Tibial artery (tissue), 4 donors: Measurements from ENCODE around the gene KLHL18.
A peak's percentile ranks its signal among the peaks of the same experiment; 100 is the strongest.

Experiments
- DNase-seq, 2 donors: peaks; one replicate each; pipeline ENCODE4 v3.0.0-alpha.2; 2019
- H3K27ac ChIP-seq, 2 donors: fragments of 200-600 bp; sonication (generic) in 1 of 2; 1 replicate in 1 of 2; 2 replicates in 1 of 2; pipeline ENCODE4 v1.5.1; 2018 to 2019; ENCODE audit warnings: mild to moderate bottlenecking in 1 of 2
- H3K27me3 ChIP-seq, 2 donors: fragments of 200-600 bp; sonication (generic) in 1 of 2; one replicate each; pipeline versions ENCODE4 v1.5.1 to v1.6.0; 2016 to 2019
- H3K36me3 ChIP-seq, 3 donors: fragments of 200-600 bp; sonication (generic) in 2 of 3; one replicate each; pipeline ENCODE4 v1.5.1; 2016 to 2019; ENCODE audit warnings: mild to moderate bottlenecking in 2 of 3
- H3K4me1 ChIP-seq, 4 donors: fragments of 200-600 bp; sonication (generic) in 2 of 4; 1 replicate in 3 of 4; 2 replicates in 1 of 4; pipeline ENCODE4 v1.5.1; 2016 to 2019
- H3K4me3 ChIP-seq, 2 donors: fragments of 200-600 bp; sonication (generic) in 1 of 2; 1 replicate in 1 of 2; 2 replicates in 1 of 2; pipeline ENCODE4 v1.5.1; 2018 to 2019; ENCODE audit warnings: mild to moderate bottlenecking in 2 of 2
- H3K9me3 ChIP-seq, 3 donors: fragments of 200-600 bp; sonication (generic) in 1 of 3; one replicate each; pipeline ENCODE4 v1.5.1; 2016 to 2019
- intact Hi-C: fragments of 100-400 bp; cut with DNase I; formaldehyde crosslinking; loops from one replicate; pipeline ENCODE4 v1.15.0; 2023; ENCODE audit warnings: low total_unique reads
- TF ChIP-seq, protein P1 (sequence below), 2 experiments: fragments of 200-600 bp in 1 of 2; fragments of 450-650 bp in 1 of 2; IDR thresholded peaks; one replicate each; pipeline ENCODE4 v1.5.1; 2017 to 2019; ENCODE audit warnings: antibody characterized with exemption in 2 of 2, mild to moderate bottlenecking in 1 of 2, moderate library complexity in 1 of 2

KLHL18 gene

DNA sequence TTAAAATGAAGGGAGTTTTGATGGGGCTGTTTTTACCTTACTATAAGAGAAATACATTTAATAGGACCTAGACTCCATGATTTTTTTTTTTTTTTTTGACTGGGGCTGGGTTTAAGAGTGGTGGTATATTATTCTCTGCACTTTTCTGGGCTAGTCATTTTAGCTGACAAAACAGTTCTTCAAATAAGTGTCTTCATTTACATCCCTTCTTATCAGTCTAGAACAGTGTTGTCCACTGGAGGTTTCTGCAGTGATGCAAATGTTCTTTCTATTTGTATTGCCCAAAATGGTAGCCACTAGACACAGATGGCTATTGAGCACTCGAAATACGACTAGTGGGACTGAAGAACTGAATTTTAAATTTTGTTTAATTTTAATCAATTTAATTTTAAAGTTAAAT, 37.2 kb downstream of the KLHL18 start:
- Histone ChIP-seq H3K4me3 (no peak overlapping the region), H3K4me1 (peaks cover 0 to 12% (median 8%) of the 10 kb centered on the region in 4 donors), H3K9me3 (no peaks in the 10 kb centered on the region), H3K27me3 (no peaks in the 10 kb centered on the region), H3K36me3 (peaks cover 25 to 51% (median 36%) of the 10 kb centered on the region in 3 donors), H3K27ac (no peak overlapping the region)
- DNase-seq, result no peak
- TF ChIP-seq, protein P1, sequence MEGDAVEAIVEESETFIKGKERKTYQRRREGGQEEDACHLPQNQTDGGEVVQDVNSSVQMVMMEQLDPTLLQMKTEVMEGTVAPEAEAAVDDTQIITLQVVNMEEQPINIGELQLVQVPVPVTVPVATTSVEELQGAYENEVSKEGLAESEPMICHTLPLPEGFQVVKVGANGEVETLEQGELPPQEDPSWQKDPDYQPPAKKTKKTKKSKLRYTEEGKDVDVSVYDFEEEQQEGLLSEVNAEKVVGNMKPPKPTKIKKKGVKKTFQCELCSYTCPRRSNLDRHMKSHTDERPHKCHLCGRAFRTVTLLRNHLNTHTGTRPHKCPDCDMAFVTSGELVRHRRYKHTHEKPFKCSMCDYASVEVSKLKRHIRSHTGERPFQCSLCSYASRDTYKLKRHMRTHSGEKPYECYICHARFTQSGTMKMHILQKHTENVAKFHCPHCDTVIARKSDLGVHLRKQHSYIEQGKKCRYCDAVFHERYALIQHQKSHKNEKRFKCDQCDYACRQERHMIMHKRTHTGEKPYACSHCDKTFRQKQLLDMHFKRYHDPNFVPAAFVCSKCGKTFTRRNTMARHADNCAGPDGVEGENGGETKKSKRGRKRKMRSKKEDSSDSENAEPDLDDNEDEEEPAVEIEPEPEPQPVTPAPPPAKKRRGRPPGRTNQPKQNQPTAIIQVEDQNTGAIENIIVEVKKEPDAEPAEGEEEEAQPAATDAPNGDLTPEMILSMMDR (IDR thresholded peaks at IDR 0.05), result no peak
- intact Hi-C loops, result loop anchor here (10.0 kb wide), 1 partner anchor 395 kb away; no protein-coding TSS in a partner anchor

DNA sequence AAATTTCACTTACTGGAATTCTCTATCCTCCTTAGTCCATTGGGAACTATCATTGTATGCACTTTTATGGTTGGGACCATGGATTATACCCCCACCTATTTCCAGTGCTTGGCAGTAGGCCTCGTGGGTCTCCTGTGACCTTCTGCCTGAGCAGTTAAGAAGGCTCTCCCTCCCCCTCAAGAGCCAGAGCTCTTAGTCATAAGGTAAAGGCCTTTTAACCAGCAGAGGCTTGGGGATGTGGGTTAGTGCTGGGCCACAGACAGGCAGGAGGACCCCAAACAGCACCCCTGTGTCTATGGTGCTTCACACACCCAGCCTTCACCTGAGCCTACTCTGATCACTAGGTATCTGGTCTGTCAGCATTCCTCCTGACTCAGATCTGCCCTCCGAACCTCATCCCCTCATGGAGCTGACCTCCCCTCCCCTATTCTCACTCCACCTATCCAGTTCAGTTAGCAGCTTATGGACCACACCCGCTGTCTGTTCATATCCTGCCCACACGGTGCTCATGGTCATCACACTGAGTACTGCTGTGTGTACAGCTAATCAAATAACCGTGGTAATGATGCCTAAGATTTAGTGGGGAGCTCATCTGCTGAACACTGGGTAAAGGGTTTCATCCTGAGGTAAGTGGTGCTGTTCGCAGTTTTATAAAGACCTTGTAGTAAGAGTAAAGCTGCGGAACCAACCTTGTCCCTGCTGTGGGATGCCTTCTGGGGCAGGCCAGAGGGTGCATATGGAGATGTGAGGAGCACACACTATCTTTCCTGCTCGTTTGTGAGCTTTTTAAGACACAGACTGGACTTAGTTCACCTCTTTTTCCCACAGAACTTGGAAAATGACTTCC, 40.9 kb downstream of the KLHL18 start:
- H3K4me1 ChIP-seq, result peaks cover 0 to 6% (median 3%) of the 10 kb centered on the region in 4 donors
- no peak overlapping the region for H3K4me3 ChIP-seq
- TF ChIP-seq, protein P1 (IDR thresholded peaks at IDR 0.05), result no peak
- intact Hi-C loops, result loop anchor here (10.0 kb wide), 1 partner anchor 399 kb away; no protein-coding TSS in a partner anchor
- no peak overlapping the region for H3K27ac ChIP-seq
- H3K27me3 ChIP-seq, result no peaks in the 10 kb centered on the region
- H3K9me3 ChIP-seq, result no peaks in the 10 kb centered on the region
- H3K36me3 ChIP-seq, result peaks cover 29 to 74% (median 51%) of the 10 kb centered on the region in 3 donors
- DNase-seq, result no peak

DNA sequence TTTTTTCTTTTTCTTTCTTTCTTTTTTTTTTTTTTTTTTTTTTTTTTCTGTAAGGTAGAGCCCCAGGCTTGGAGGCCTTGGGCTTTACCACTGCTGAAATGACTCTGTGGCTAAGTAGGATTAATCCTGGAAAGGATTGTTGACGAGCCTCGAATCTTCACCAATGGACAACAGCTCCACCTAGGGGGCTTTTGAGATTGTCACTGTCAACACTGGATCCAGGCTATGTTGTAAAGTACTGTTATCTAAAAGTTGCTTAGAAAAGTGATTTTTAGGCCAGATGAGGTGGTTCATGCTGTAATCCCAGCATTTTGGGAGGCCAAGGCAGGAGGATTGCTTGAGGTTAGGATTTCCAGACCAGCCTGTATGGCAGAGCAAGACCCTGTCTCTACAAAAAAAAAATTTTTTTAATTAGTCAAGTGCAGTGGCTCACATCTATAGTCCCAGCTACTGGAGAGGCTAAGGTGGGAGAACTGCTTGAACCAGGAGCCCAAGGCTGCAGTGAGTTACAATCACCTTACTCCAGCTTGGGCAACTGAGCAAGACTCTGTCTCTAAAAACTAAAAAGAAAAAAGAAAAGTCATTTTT, 41.6 kb downstream of the KLHL18 start:
- no peak overlapping the region for H3K27ac ChIP-seq
- no peaks in the 10 kb centered on the region for H3K9me3 ChIP-seq
- no peak overlapping the region for H3K4me3 ChIP-seq
- peaks cover 29 to 78% (median 54%) of the 10 kb centered on the region in 3 donors for H3K36me3 ChIP-seq
- intact Hi-C loops, result loop anchor here (10.0 kb wide), 1 partner anchor 400 kb away; no protein-coding TSS in a partner anchor
- H3K4me1 ChIP-seq, result no peaks in the 10 kb centered on the region
- TF ChIP-seq, protein P1 (IDR thresholded peaks at IDR 0.05), result peak; percentile 60 to 64
- DNase-seq, result peak in 1 of 2 donors; percentile 53
- H3K27me3 ChIP-seq, result no peaks in the 10 kb centered on the region

DNA sequence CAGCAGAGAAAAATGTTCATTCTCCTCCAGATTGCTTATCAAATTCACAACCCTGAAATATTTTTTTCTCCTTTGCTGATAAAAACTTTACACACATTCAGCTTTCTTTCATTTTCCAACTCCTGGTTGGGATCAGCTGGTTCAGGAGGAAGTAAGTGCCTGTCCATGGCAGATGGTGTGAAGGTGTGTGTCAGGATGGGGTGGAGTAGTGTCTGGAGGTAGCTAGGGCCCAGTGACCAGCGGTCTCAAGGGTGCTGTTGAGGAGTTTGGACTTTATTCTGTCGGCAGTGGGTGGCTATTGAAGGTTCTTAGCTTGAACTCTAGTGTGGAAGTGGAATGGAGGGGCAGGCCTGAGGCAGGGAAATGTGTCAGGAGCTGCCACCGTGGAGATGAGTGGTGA, 51.2 kb downstream of the KLHL18 start:
- H3K4me3 ChIP-seq, result no peak overlapping the region
- peaks cover 72 to 96% (median 91%) of the 10 kb centered on the region in 3 donors for H3K36me3 ChIP-seq
- no peaks in the 10 kb centered on the region for H3K9me3 ChIP-seq
- no peak overlapping the region for H3K27ac ChIP-seq
- DNase-seq, result no peak
- no peaks in the 10 kb centered on the region for H3K27me3 ChIP-seq
- H3K4me1 ChIP-seq, result no peaks in the 10 kb centered on the region
- TF ChIP-seq, protein P1 (IDR thresholded peaks at IDR 0.05), result no peak
- intact Hi-C loops, result no loop called here

DNA sequence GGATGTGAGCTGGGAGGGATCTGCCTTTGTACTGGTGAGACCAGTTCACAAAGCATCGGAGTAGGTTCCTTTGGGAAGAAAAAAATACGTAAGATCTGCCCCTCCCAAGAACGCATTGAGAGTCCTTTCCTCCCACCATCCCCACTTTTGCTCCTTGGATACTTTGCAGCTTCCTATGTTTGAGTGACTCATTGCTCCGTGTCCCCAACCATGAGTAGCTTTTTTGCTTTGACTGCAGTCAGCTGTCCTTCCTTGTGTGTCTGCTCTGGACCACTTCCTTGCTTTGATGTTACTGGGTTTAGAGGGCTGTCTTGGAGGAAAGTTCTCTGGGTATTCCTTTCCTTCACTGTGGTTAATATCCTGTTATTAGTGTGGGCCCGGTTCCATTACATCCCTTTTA, 54.9 kb downstream of the KLHL18 start:
- H3K27ac ChIP-seq, result no peak overlapping the region
- no peaks in the 10 kb centered on the region for H3K4me1 ChIP-seq
- peaks cover 64 to 99% (median 90%) of the 10 kb centered on the region in 3 donors for H3K36me3 ChIP-seq
- H3K9me3 ChIP-seq, result no peaks in the 10 kb centered on the region
- intact Hi-C loops, result no loop called here
- H3K4me3 ChIP-seq, result no peak overlapping the region
- DNase-seq, result no peak
- TF ChIP-seq, protein P1 (IDR thresholded peaks at IDR 0.05), result no peak
- no peaks in the 10 kb centered on the region for H3K27me3 ChIP-seq
